PFSK-1 (cell line): ENCODE results near the gene AGBL5.

Experiments used
- FOXP2 ChIP-seq: optimal IDR thresholded peaks from 2 replicates; pipeline ENCODE3; 2011; ENCODE audit warnings: borderline replicate concordance, control low read depth, inconsistent platforms; ENCODE audit not compliant: insufficient read depth; ENCODE audit errors: extremely low read length, extremely low read depth
- POLR2AphosphoS5 ChIP-seq: IDR thresholded peaks from 2 replicates; pipeline ENCODE4 v1.6.1; 2012; ENCODE audit warnings: low read depth, mild to moderate bottlenecking, control low read depth, low read length, moderate library complexity
- SIN3A ChIP-seq: IDR thresholded peaks from 2 replicates; pipeline ENCODE4 v1.6.1; 2012; ENCODE audit warnings: mild to moderate bottlenecking, low read length, moderate library complexity, borderline replicate concordance; ENCODE audit not compliant: insufficient read depth
- TAF1 ChIP-seq: IDR thresholded peaks from 2 replicates; pipeline ENCODE4 v1.6.1; 2012; ENCODE audit warnings: low read length, control low read depth, borderline replicate concordance; ENCODE audit not compliant: insufficient read depth
- TF ChIP-seq, protein P1 (sequence below), 2 experiments: IDR thresholded peaks; 2 replicates each; pipeline versions ENCODE4 v1.6.1 to v1.8.0; 2011 to 2012; ENCODE audit warnings: low read depth in 2 of 2, low read length in 2 of 2, control low read depth in 1 of 2, inconsistent platforms in 1 of 2, mild to moderate bottlenecking in 1 of 2, moderate library complexity in 1 of 2; ENCODE audit not compliant: insufficient read depth in 1 of 2

DNA sequence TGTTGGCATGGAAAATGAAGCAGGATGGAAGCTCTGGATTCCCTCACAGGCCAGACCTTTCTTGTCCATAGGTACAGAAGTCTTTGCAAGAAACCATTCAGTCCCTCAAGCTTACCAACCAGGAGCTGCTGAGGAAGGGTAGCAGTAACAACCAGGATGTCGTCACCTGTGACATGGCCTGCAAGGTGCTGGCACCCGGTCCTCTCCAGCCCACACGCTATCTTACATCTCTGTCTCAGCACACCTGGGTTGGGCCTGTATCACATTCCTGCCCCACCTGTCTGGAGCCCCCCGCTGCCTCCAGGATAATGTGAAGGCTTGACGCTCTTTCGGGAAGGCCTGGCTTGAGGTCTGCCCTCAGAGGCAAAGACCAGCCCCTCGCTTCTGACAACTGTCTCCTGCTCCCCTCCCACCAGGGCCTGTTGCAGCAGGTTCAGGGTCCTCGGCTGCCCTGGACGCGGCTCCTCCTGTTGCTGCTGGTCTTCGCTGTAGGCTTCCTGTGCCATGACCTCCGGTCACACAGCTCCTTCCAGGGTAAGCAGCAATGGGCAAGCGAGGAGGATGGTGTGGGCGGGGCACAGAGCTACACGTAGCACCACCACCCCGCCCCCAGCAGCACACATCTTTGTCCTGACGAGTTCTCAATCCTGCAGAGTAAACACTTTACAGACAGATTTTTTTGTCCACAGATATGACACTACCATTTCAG lies 12.7 kb upstream of the AGBL5 start:
- TF ChIP-seq POLR2AphosphoS5 (no peak), SIN3A (no peak), TAF1 (no peak), FOXP2 (no peak)
- TF ChIP-seq, protein P1, sequence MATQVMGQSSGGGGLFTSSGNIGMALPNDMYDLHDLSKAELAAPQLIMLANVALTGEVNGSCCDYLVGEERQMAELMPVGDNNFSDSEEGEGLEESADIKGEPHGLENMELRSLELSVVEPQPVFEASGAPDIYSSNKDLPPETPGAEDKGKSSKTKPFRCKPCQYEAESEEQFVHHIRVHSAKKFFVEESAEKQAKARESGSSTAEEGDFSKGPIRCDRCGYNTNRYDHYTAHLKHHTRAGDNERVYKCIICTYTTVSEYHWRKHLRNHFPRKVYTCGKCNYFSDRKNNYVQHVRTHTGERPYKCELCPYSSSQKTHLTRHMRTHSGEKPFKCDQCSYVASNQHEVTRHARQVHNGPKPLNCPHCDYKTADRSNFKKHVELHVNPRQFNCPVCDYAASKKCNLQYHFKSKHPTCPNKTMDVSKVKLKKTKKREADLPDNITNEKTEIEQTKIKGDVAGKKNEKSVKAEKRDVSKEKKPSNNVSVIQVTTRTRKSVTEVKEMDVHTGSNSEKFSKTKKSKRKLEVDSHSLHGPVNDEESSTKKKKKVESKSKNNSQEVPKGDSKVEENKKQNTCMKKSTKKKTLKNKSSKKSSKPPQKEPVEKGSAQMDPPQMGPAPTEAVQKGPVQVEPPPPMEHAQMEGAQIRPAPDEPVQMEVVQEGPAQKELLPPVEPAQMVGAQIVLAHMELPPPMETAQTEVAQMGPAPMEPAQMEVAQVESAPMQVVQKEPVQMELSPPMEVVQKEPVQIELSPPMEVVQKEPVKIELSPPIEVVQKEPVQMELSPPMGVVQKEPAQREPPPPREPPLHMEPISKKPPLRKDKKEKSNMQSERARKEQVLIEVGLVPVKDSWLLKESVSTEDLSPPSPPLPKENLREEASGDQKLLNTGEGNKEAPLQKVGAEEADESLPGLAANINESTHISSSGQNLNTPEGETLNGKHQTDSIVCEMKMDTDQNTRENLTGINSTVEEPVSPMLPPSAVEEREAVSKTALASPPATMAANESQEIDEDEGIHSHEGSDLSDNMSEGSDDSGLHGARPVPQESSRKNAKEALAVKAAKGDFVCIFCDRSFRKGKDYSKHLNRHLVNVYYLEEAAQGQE (IDR thresholded peaks at IDR 0.05; ENCODE audit: insufficient read depth in 1 of 2, low read depth in 2 of 2, low read length in 2 of 2) = no peak
